Posterior cingulate gyrus (tissue), 11 donors: Measurements from ENCODE around the gene SLC25A1.
"Not testable (repeated sequence)": the region's sequence is repeated elsewhere in the genome, so short reads cannot be mapped to it uniquely, and the experiment has no call there.

Experiments
- DNase-seq, 10 donors: peaks; one replicate each; pipeline versions ENCODE4 v3.0.0 to v3.0.0-alpha.2; 2020 to 2021; ENCODE audit warnings: mixed read lengths in 3 of 10
- intact Hi-C: fragments of 100-400 bp; cut with DNase I; formaldehyde crosslinking; loops from one replicate; pipeline ENCODE4 v1.15.1; 2023

Gene SLC25A1

DNA sequence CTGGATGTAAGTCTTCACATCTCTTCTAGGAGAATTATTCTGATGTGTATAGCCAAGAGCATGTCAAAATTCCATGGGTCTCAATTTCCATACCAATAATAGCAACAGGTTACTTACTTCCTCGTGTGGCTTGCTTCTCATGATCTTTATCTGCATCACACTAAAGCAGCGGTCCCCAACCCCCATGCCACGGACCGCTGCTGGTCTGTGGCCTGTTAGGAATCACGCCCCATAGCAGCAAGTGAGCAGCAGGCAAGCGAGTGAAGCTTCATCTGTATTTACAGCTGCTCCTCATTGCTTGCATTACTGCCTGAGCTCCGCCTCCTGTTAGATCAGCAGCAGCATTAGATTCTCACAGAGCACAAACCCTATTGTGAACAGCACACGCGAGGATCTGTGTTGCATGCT lies 28.9 kb upstream of the SLC25A1 start:
- peak in 2 of 10 donors; percentile 4 to 28 for DNase-seq
- intact Hi-C loops = no loop called here

DNA sequence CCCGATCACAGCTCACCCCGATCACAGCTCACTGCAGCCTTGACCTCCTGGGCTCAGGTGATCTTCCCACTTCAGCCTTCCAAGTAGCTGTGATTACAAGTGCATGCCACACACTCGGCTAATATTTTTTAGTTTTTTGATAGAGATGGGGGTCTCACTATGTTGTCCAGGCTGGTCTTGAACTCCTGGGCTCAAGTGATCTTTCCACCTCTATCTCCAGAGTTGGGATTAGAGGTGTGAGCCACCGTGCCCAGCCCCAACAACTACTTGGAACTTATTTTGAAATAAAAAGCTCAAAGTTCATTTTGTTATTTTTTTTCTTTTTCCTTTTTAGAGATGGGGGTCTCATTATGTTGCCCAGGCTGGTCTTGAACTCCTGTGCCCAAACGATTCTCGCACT lies 27.8 kb upstream of the SLC25A1 start:
- peak in 2 of 10 donors; percentile 11 to 46 for DNase-seq
- intact Hi-C loops = no loop called here

DNA sequence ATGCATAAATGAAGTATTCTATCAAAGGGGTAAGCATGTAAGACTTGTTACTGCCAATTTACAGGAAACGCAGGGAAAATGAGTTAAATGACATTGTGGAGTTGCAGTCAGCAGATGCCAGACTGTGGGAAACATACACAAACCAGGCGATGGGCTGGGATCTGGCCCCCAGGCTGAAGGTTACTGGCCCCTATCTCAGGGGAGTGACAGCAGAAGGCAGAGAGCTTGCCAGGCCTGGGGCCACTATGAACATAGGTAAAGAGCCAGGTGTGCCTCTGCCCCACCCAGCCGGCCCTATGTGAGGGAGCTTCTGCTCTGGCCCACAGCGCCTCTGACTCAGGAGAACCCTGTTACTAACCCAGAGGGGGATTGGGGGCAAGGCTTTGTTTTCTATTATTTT lies 26.1 kb upstream of the SLC25A1 start:
- intact Hi-C loops = no loop called here
- DNase-seq = peak in 2 of 10 donors; percentile 35 to 47

DNA sequence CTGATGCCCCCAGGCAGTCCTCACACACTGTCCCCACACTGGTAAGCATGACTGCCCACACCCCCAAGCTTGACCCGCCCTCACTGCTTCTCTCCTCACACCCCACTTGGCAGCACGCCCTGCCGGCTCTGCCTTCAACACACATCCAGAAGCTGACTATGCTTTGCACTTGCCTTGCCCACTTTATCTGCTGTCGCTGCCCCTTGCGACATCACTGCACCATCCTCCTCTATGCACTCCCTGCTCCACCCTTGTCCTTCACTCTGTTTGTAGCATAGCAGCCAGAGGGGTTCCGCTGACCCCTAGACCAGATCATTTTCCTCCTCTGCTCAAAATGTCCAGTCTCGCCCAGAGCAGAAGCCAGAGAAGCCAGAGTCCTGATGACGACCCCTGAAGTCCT lies 25.3 kb upstream of the SLC25A1 start:
- peak in 2 of 10 donors; percentile 32 to 55 for DNase-seq
- intact Hi-C loops = no loop called here

DNA sequence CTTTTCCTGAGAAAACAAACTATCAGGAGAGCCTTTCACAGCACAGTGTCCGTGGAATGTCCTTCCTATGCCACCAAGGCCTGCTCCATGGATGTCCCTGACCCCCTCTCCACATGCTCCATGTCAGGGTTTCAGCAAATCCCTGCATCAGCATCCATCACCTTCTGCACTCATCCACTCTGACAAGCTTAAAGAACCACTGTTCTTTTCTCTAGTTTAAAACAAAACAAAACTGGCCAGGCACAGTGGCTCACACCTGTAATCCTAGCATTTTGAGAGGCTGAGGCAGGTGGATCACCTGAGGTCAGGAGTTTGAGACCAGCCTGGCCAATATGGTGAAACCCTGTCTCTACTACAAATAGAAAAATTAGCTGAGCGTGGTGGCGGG lies 24.3 kb upstream of the SLC25A1 start:
- DNase-seq, intact Hi-C loops: not testable (repeated sequence)

DNA sequence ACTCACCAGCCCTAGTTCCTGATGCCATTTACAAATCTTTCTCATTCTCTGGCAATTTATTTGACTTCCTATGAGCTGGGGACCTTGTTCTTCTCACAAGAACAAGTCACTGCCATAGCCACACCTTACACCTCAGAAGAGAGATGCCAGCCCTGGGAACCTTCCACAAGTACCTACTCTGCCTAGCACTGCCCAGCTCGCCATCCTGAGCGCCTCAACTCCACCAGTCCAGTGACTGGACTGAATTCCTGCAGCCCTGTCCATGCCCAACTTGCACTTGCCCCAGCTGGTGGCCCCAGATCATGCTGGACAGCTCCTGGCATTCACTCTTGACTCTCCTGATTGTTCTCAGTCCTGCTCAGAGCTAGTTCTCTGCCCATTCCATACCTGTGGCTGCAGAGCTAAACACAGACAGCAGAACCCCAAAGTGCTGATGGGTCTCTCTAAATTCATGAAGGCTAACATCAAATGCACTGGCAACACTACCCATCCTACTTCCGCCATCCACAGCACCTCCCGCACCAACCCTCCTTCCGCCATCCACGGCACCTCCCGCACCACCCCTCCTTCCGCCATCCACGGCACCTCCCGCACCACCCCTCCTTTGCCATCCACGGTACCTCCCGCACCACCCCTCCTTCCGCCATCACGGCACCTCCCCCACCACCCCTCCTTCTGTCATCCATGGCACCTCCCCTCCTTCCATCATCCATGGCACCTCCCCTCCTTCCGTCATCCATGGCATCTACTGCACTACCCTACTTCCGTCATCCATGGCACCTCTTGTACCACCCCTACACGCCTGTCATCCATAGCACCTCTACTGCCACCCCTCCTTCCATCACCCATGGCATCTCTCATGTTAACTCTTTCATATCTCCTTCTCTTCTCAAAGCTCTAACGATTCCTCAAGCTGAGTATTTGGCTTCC lies 23.6 kb upstream of the SLC25A1 start:
- peak in 2 of 10 donors; percentile 70 to 85 for DNase-seq
- intact Hi-C loops = no loop called here

DNA sequence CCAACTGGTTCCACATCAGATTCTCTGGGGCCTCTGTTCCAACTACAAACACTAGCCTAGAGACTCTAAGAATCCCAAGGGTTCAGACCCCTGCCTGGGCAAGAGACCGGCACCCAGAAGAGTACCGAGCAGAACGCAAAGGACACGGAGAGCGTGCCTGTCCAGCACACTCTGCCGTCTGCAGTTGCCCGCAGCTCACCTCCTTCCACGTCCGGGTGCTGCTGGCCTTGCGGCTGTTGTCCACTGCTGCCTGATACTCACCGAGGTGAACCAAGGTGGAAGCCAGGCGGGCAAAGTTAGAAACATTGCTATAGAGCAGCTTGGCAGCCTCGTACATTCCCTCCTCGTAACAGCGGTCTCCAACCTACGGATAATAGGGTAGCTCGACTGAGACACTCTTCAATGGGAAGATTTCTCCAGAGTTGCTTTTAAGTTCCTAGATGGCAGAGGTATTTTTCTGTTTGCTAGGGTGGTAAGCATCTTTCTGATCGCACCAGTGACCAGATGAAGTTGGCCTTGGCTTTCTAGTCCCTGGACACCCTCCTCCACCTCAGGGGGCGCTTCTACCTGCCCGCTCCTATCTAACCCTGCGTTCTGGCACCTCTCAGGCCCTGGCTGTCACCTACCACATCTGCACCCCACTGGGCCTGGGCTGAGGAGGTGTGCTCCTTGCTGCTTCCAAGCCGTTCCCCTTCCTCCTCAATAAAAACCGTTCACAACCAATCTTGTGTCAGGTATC lies 22.8 kb upstream of the SLC25A1 start:
- DNase-seq = peak in 2 of 10 donors; percentile 21 to 47

DNA sequence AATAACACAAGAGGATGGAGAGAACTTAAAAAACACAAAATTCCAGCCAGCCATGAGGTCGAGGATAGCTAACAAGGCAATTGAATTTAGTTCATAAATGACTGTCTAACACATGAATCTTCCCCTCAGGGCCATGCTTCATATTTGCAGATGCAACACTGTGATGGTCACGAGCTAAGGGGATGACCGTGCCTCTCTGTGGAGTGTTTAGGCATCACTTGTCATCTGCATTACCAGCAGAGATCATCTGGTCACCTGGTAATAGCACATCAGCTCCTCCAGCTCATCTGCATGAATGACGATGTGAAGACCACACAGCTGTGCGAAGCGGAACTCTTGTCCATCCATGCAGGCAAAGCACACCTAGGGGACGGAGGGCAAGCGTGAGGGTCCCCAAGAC lies 20.9 kb upstream of the SLC25A1 start:
- DNase-seq = peak in 2 of 10 donors; percentile 5 to 24
- intact Hi-C loops = no loop called here

More for the DNA sequence above, 22.8 kb upstream of the SLC25A1 start:
- intact Hi-C loops = no loop called here

DNA sequence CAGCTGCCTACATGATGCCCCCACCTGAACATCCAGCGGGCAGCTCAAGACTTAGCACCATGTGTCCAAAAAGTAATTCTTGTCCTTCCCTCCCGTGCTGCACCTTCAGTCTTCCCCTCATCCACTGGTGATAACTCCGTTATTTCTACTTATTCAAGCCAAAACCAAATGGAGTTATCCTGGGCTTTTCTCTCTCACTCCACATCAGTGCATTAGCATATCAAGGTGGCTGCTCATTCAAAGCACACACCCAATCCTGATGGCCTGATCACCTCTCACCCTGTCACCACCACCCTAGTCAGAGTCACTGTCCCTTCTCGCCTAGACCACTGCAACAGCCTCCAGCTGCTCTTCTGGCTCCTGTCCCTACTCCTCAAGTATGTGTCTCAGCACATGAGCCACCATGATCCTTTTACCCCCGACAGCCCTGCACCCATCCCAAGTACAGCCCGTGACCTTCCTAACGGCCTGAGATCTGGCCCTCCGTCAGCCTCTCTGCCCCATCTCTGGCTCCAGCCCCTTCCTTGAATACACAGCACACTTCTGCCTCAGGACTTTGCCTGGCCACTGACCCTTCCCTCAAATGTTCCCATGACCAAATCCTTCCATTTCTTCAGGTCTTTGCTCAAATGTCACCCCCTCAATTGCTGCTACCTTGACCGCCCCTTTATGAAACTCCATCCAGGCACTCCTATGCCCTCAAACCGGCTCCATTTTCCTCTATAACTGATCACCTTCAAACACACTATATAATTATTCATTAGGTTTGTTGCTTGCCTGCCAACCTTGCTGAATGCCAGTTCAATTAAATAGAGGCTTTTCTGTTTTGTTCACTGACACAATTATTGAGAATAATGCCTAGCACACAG lies 19.7 kb upstream of the SLC25A1 start:
- intact Hi-C loops = no loop called here
- peak in 2 of 10 donors; percentile 1 to 38 for DNase-seq

DNA sequence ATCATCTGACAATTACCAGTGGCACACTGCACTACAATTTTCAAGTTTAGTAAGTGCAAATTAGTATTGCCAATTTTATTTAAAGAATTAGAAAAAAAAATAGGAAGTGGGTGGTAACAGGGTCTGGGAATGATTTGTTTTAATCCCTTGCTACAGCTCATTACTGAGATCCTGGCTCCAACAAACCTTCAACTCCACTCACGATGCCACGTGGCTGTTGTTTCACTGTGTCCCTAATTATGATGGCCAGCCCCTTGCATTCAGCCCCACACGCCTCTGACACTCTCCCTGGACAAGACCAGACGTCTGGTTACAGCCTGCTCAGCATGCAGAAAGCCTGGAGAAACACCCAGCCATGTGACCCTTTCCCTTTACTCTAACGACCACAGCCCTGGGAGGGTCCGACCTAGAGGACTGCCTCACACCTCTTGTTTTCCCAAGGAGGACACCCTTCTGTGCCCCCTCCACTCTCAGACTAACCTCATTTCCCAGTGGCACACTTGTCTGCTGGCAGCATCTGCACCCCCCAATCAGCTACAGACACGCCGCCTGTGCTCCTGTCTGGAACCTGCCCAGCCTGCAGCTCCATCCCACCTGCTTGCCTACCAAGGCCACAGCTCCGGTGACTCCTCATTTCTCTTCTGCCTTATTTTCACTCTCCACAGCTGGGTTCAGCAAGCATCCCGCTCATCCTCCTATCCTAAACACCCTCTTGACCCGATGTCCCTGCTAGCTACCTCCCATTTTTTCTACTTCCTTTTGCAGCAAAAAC lies 18.5 kb upstream of the SLC25A1 start:
- DNase-seq = peak in 2 of 10 donors; percentile 51 to 61
- intact Hi-C loops = no loop called here

DNA sequence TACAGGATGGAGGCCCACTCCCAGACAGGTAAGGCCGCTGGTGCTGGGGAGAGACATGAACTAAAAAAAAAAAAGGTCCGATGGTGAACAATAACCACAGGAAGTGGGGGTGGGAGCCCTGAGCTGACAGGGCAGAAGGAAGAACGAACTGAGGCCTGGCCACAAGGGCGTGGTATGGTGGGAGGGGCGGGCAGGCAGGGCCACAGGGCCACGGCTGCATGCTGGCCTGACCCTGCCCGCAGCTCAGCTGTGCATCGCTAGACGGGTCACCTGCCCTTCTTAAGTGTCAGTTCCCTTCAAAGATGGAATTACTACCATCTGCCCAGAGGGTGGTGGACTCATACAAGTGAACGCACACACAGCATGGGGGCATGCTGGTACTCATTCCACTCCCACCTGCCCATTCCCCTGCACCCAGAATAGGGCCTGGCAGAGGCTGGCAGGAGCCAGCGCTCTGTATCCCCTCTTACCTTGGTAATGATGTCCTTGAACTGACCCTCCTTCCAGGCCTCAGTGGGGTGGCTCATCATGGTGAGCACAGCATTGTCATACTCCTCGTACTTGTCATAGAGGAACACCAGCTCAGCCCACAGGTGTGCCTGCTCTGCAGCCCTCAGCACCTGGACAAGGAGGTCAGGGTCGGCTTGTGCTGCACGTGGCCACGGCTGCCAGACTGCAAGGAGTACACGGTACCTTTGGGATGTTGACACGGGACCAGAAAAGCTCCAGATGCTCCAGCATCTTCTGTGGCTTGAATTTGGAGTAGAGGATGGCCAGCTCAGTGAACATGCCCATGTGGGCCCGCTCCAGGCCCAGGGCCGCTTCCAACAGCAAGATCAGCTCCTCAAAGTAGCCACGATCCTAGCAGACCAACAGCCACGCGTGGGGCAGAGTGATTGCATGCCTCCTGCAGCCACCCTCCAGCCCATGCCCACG lies 17.5 kb upstream of the SLC25A1 start:
- DNase-seq = peak in 2 of 10 donors; percentile 47 to 52
- intact Hi-C loops = no loop called here

DNA sequence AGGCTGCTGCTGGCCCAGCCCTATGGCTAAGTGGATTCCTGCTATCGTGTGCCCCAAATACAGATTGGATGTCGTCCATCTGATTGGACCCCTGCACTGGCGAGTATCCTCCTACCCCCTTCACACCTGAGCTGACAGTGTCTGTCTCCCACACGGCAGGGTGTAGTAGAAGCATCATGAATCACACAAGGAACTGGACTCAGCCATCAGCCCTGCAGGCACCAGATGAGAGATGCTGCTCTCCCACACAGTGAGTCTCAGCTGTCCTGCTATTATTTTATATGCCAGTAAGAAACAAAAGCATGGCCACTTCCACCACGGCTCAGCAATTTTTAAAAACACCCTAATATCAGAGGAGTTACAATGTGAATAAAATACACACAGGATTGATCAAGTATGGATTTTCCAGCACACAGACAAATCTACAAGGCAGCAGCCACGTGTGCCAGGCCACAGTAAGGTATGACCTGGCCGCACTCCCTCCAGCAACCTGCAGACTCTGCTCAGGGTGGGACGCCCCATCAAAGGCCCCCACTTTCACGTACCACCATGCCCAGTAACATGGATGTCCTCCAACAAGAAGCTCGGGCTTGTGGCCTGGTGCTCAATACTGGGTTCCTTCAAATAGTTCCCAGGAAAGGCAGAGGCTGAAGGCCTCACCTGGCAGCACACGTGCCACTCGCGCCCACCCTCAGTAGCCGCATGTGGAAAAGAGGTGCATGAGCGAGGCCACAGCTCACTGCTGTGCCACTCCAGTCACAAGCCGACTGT lies 16.4 kb upstream of the SLC25A1 start:
- peak in 2 of 10 donors; percentile 72 to 83 for DNase-seq
- intact Hi-C loops = no loop called here

DNA sequence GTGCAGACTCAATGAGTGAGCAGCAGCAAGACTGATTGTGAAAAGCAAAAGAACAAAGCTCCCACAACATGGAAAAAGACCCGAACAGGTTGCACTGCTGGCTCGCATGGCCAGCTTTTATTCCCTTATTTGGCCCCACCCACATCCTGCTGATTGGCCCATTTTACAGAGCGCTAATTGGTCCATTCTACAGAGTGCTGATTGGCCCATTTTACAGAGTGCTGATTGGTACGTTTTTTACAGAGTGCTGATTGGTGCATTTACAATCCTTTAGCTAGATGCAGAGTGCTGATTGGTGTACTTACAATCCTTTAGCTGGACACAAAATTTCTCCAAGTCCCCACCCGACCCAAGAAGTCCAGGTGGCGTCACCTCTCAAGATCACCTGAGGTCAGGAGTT lies 15.3 kb upstream of the SLC25A1 start:
- DNase-seq = no peak
- intact Hi-C loops = no loop called here

DNA sequence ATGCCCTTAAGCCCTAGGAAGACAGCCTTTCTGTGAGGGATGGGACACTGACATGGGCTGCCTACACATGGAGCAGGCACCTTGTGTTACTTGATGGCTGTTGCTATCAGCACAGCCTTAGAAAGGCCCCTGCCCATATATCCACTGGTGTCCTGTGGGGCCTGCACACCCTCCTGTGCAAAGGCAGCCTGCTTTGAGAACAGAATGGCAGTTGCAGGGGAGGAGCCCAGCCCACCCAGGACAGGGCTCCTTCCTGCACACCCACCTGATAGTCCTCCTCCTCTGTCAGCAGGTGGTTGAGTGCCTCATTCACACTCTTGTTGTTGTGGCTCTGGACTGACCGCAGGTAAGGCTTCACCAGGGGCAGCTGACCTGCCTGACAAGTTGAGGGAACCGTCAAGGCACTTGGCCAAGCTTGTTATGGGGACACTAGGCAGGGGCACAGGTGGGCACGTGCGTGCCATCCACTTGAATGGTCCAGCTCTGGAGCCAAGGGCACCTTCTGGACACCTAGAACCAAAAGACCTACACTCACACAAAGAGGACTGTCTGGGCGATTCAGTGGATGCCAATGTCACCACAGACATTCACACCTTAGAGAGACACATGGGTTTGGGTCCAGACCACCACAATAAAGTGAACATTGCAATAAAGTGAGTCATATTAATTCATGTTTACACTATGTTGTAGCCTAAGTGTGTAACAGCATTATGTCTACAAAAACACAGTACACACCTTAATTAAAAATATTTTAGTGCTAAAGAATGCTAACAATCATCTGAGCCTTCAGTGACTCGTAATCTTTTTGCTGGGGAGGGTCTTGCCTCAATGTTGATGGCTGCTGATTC lies 9.4 kb upstream of the SLC25A1 start:
- intact Hi-C loops = loop anchor here (10.0 kb wide), 1 partner anchor 57 kb away; no protein-coding TSS in a partner anchor
- peak in 2 of 10 donors; percentile 53 to 61 for DNase-seq

DNA sequence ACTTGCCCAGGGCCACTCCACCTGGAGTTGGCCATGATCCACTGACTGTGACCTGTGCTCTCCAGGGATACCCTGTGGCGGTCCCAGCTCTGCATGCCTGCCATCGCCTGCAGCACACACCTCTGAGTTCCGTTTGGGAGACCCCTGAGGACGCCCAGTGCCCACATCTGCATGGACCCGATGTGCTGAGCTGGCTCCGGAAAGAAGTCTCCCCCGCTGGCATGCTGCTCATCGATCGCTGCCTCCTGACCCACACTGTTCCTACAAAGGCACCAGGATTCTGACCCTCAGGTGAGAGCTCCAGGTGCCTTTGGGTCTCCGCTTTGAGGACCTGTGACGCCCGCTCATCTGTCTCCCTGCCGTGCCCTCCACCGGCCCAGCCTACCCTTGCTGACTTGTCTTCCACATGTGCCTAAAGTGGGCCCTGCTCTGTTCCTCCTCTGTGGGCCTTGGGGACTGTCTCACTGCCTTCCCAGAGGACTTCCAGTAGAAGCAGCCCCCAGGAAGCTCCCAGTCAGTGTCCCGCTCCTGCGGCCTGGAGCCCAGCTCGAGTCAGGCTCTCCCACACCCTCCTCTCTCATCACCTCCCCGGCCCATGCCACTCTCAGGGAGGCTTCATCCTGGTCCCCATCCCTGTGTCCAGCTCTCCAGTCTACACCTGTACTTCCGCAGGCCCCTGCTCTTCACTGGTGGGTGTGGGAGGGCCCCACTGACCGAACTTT lies 5.9 kb upstream of the SLC25A1 start:
- peak in 2 of 10 donors; percentile 79 to 84 for DNase-seq
- intact Hi-C loops = loop anchor here (10.0 kb wide), 1 partner anchor 60 kb away; no protein-coding TSS in a partner anchor

DNA sequence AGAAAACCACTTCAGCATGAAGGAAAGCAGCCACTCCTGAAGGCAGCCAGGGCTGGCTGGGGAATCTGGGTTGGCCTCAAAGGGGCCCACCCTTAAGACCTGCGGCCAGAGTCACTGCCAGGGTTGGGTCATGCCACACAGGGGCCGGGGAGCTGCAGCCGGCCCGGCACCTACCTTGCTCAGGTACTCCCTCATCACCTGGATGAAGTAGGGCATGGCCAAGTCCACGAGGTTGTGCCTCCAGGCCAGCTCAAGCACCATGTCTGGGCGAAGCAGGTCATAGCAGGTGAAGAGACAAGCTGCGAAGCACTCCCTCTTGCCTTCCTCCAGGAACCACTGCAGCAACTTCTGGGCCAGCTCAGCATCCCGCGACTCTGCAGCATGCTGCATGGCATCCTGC lies 4.7 kb upstream of the SLC25A1 start:
- DNase-seq = no peak
- intact Hi-C loops = loop anchor here (10.0 kb wide), 1 partner anchor 62 kb away; no protein-coding TSS in a partner anchor
